Glutamatergic neuron (in vitro differentiated cells): ENCODE results near the gene TH. TPM values are rescaled to one million over a fixed set of nuclear protein-coding genes. Genes with fewer than 3 reads are reported as not detected.

Experiments used
- DNase-seq: peaks from one replicate; pipeline ENCODE4 v3.0.0; 2022
- H3K27ac Mint-ChIP-seq: one replicate; pipeline ENCODE4 v1.8.0; 2020; ENCODE audit warnings: mild to moderate bottlenecking, mixed read lengths, inconsistent platforms; ENCODE audit not compliant: unreplicated experiment
- H3K27me3 Mint-ChIP-seq: one replicate; pipeline ENCODE4 v1.8.0; 2020; ENCODE audit warnings: mild to moderate bottlenecking, moderate library complexity, mixed read lengths, inconsistent platforms; ENCODE audit not compliant: unreplicated experiment
- H3K36me3 Mint-ChIP-seq: one replicate; pipeline ENCODE4 v1.8.0; 2020; ENCODE audit warnings: mild to moderate bottlenecking, mixed read lengths, inconsistent platforms; ENCODE audit not compliant: unreplicated experiment
- H3K4me1 Mint-ChIP-seq: one replicate; pipeline ENCODE4 v1.8.0; 2020; ENCODE audit warnings: mild to moderate bottlenecking, low read depth, mixed read lengths, inconsistent platforms; ENCODE audit not compliant: unreplicated experiment
- H3K4me3 Mint-ChIP-seq: one replicate; pipeline ENCODE4 v1.8.0; 2020; ENCODE audit warnings: mild to moderate bottlenecking, mixed read lengths, inconsistent platforms; ENCODE audit not compliant: unreplicated experiment
- H3K9me3 Mint-ChIP-seq: one replicate; pipeline ENCODE4 v1.8.0; 2020; ENCODE audit warnings: mild to moderate bottlenecking, moderate library complexity, mixed read lengths, inconsistent platforms; ENCODE audit not compliant: unreplicated experiment
- CTCF ChIP-seq: fragments of 200-600 bp; sonication (generic); IDR thresholded peaks from one replicate; pipeline ENCODE4 v1.5.0; 2021; ENCODE audit not compliant: partially characterized antibody, unreplicated experiment
- total RNA-seq: library from RNA; stranded (reverse); fragmentation: NEBNext Ultra II Directional; extraction: Animal tissue kit (Norgen Biotek cat#: 25700); gene quantifications from one replicate; pipeline ENCODE4 v1.2.1, GENCODE V29; 2021; ENCODE audit not compliant: unreplicated experiment

TH gene
- total RNA-seq, 1 donor from 2014 or later: not detected

- DNase-seq: no peak
- Mint-ChIP-seq H3K9me3 (no peaks in the 10 kb centered on the region), H3K4me3 (no peak overlapping the region), H3K27me3 (peaks cover 17% of the 10 kb centered on the region), H3K36me3 (no peaks in the 10 kb centered on the region), H3K27ac (no peak overlapping the region), H3K4me1 (peaks cover 6% of the 10 kb centered on the region)
- no peak for TF ChIP-seq CTCF
These were observed 24.2 kb downstream of the TH start for GRCh38 chr11:2147391-2147790.

- Mint-ChIP-seq H3K9me3 (peaks cover 2% of the 10 kb centered on the region), H3K27ac (no peak overlapping the region), H3K36me3 (no peaks in the 10 kb centered on the region), H3K4me3 (no peak overlapping the region), H3K4me1 (peaks cover 6% of the 10 kb centered on the region), H3K27me3 (peaks cover 26% of the 10 kb centered on the region)
- no peak for DNase-seq
- TF ChIP-seq CTCF: no peak
These were observed 25.6 kb downstream of the TH start for GRCh38 chr11:2146051-2146450.

GRCh38 chr11:2144544-2145248 is 26.9 kb downstream of the TH start:
- Mint-ChIP-seq H3K4me1 (no peaks in the 10 kb centered on the region), H3K27ac (no peak overlapping the region), H3K36me3 (no peaks in the 10 kb centered on the region), H3K9me3 (peaks cover 2% of the 10 kb centered on the region), H3K27me3 (peaks cover 27% of the 10 kb centered on the region), H3K4me3 (no peak overlapping the region)
- no peak for TF ChIP-seq CTCF
- no peak for DNase-seq

GRCh38 chr11:2143799-2144543 is 27.6 kb downstream of the TH start:
- peak overlapping the region; percentile 28 for H3K4me3 Mint-ChIP-seq
- peaks cover 2% of the 10 kb centered on the region for H3K9me3 Mint-ChIP-seq
- peaks cover 27% of the 10 kb centered on the region for H3K27me3 Mint-ChIP-seq
- no peaks in the 10 kb centered on the region for H3K4me1 Mint-ChIP-seq
- no peaks in the 10 kb centered on the region for H3K36me3 Mint-ChIP-seq
- H3K27ac Mint-ChIP-seq: no peak overlapping the region
- no peak for TF ChIP-seq CTCF
- no peak for DNase-seq

- Mint-ChIP-seq H3K4me1 (no peaks in the 10 kb centered on the region), H3K4me3 (peak overlapping the region; percentile 28)
These were observed 28.2 kb downstream of the TH start for GRCh38 chr11:2143477-2143798.

More at GRCh38 chr11:2143477-2143798, 28.2 kb downstream of the TH start:
- DNase-seq: no peak
- H3K9me3 Mint-ChIP-seq: peaks cover 2% of the 10 kb centered on the region
- H3K27ac Mint-ChIP-seq: no peak overlapping the region
- peaks cover 24% of the 10 kb centered on the region for H3K27me3 Mint-ChIP-seq
- no peaks in the 10 kb centered on the region for H3K36me3 Mint-ChIP-seq
- TF ChIP-seq CTCF: no peak
